HG02852 (cell line): ENCODE data around the gene ERI3.

Experiments
- ATAC-seq: cut with Tn5 transposase; IDR thresholded peaks from one replicate; pipeline ENCODE4 v1.9.1; 2021; ENCODE audit warnings: mild to moderate bottlenecking, moderate library complexity; ENCODE audit not compliant: unreplicated experiment

The ERI3 gene

GRCh38 chr1:44263568-44264450, 91.2 kb downstream of the ERI3 start:
- no peak for ATAC-seq

GRCh38 chr1:44262816-44263567, 92.1 kb downstream of the ERI3 start:
- ATAC-seq, result no peak

GRCh38 chr1:44262414-44262813, 92.6 kb downstream of the ERI3 start:
- ATAC-seq, result no peak

DNA sequence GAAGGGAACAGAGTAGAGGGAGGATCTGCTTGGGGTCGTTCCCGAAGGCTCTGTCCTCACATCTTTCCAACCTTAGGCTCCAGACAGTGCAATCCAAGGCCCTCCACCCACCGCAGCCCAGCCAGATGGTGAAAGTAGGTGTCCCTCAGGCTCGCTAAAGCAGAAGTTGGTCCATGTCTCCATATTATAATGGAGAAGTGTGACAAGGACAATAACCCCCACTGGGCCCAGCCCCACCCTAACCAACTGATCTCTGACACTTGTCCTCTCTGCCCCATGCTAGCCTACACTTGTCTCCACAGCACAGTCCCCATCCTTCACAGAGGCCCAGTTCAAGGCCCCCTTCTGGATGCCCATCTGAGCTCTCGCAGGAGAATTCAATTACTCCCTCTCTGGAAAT, 93.1 kb downstream of the ERI3 start:
- no peak for ATAC-seq

DNA sequence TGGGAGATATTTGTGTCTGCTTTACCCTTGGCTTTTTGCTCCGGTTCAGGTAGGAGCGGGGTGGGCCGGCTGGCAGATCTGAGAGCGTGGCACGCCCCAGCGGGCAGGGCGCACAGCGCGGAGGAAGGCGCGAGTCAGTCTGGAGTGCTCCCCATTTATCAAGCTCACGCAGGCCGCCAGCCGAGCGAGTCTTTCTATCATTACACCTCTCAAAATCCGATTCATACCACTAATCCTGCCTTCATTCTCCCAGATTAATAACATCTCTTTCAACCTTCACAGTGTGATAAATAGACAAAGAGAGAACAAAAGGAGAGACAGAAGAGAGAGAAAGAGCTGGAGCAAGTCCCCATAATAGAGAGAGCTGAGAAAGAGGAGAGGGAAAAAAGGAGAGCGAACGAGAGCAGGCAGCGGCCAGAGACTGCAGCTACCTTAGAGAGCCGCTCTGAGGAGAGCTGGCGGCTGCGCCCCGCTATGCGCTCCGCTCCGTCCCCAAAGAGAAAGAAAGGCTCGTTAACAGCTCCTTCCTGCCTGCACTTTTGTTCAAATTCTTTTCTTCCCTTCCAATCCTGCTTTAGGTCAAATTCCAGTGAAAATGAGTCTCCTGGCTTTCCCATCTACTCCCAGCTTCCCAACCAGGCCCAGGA, 93.8 kb downstream of the ERI3 start:
- no peak for ATAC-seq

GRCh38 chr1:44260792-44261170, 94.3 kb downstream of the ERI3 start:
- no peak for ATAC-seq

- no peak for ATAC-seq
Observed at GRCh38 chr1:44259090-44259489, 96.0 kb downstream of the ERI3 start.

GRCh38 chr1:44256762-44257554, 98.1 kb downstream of the ERI3 start:
- ATAC-seq, result no peak

- ATAC-seq, result no peak
Observed at GRCh38 chr1:44254392-44254910, 100.6 kb downstream of the ERI3 start.

GRCh38 chr1:44251989-44252671, 102.9 kb downstream of the ERI3 start:
- no peak for ATAC-seq

GRCh38 chr1:44251486-44251885, 103.6 kb downstream of the ERI3 start:
- no peak for ATAC-seq

GRCh38 chr1:44250068-44250781, 104.8 kb downstream of the ERI3 start:
- no peak for ATAC-seq

GRCh38 chr1:44249543-44249942, 105.5 kb downstream of the ERI3 start:
- no peak for ATAC-seq

GRCh38 chr1:44246806-44247205, 108.3 kb downstream of the ERI3 start:
- no peak for ATAC-seq

DNA sequence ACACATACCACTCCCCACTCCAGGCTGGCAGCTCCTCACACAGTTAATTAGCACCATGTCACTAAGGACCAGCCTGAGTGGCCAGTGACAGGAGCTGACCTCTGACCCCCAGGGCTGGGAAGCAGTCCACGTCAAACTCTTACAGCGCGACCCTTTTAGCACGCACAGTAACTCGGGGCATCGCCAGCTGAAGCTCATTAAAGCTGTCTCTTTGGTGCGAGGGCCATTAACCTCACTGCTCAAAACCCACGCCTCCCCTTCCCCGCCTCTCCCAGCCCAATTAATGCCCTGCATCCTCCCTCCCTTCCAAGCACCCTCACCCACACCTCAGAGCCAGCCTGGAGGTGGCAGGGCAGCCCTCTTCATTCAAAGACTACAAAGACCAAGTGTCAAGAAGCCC, 110.1 kb downstream of the ERI3 start:
- ATAC-seq, result no peak

DNA sequence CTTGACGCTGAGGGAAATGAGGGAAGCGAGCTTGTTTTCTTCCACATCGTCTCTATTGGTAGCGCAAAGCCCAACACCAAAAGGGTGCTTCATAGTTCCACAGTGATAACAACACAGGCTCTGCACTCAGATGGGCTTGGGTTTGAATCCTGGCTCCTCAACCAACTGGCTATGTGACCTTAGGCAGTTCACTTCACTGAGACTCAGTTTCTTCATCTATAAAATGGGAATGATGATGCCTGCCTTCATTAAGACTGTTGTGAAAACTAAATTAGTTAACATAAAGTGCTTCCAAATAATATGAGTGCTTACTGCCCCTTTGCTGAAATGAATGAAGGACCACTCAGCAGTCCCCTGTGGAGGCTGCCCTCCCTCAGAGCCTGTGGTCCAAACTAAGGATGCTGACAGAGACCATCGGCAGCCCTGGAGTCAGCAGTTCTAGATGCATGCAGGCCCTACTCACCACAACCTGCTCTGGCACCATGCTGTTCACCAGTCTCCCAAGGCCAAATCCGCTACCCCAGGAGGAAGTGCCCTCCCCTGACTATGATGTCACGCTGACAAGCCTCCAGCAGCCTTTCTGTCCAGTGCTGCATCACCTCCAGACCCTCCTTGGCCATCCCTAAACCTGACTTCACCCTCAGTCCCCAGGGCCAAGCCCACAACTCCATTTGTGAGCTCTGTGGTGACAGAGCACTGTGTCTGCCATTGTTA, 111.1 kb downstream of the ERI3 start:
- no peak for ATAC-seq

DNA sequence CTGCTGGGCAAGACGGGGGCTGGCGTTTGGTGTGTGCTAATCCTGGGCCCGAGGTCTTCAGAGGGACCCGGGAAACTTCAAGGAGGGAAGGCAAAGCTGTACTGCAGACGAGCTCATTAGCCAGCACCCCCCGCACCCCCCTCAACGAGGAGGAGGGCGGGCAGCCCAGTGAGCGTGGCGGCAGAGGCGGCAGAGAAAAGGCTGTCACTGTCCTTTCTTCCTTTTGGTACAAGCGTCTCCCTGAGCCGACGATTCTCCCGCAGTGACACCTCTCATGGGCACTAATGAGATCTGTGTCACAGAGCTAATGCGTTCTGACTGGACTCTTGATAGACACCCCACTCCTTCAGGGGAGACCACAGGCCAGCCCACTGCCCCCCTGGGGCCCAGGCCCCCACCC, 112.3 kb downstream of the ERI3 start:
- no peak for ATAC-seq

DNA sequence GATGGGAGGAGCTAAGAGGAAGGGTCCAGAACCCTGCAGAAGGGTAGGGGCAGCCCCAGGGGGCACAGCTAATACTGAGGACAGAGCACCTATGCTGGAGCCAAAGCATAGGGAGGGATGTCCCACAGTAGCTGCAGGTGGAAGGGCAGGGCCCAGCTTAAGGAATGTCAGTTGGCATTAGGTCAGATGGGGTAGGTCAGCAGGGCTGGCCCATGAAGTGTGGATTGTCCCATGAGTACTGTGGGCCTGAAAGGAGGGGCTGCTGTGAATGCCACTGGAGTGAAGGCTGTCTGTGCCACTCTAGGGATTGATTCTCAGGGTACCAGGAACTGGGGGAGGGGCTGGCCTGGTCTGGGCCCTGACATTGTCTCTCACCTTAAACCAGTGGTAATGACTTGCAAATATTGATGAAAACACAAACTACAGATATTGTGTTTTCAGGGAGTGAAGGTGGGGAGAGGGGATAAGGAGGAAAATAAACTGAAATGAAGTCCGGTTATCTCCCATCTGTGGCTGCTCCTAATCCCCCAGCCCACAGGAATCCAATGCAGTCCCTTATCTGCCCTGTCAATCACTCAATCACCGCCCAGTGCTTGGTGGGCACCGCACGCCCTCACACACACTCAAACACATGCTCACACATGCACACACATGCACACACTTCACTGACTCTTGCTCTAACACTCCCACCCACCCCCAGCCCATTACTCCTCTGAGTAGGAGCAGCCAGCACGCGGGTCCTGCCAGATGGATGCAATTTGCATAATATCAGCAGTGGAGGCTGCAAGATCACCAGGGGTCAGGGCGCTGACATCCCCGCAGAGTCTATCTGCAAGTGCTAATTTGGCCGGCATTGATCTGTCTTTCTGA, 114.0 kb downstream of the ERI3 start:
- ATAC-seq, result no peak
